Measurements from ENCODE around the gene DSP.
A peak's percentile ranks its signal among the peaks of the same experiment; 100 is the strongest.

Gene DSP

GRCh38 chr6:7541175-7542064 is at the start of gene DSP:
Gene DSP, plus strand, starts transcription at chr6:7541671. Its CDS starts 245 bp downstream, at chr6:7541916.
- DNase-seq: peak; percentile 77

DNA sequence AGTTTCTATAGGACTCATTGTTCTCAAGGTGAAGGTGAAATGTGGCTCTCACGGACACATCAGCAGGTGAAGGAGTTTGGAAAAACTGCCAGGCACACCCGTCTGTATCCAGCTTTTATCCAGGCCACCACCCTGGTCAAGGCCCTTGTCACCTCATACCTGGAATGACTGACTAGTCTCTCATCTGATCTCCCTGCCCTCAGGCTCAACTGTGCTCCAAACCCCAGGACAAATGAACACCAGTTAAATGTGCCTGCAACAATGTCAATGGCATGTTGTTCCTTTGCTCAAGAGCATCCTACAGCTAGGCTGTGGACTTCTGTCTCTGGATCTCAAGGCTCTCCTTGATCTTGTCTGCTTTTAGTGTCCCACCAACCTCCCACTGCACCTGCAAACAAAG is 47.6 kb upstream of the DSP start:
- no peak for DNase-seq

GRCh38 chr6:7494638-7495037 is 46.8 kb upstream of the DSP start:
- DNase-seq: no peak

DNA sequence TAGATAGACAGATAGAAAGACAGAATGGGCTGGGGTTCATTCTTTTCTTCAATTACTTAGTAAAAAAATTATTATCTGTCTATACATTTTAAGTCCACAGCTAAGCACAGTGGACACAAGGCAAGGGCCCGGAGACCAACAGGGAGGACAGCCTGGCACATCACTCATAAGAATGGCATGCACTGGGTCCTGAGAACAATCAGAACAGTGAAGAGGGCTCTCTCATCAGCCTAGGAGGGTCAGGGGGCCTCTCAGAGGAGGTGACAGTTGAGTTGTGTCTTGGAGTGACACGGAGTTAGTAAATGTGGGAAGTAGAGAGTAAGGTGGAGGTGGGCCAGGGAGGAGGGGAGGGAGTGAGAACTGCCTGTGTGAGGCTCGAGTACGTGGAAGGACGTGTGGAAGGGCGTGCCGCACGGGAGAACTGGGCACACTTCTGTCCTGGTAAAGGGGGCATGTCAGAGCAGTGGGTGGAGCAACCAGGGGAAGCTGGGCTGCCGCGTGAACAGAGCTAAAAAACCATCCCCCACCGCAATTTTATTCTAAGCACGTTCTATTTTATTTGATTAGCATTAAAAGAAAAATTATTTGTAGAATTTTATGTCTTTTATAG is 45.1 kb upstream of the DSP start:
- DNase-seq: no peak

- no peak for DNase-seq
These were observed 40.7 kb upstream of the DSP start for GRCh38 chr6:7500752-7501282.

- no peak for DNase-seq
These were observed 38.7 kb upstream of the DSP start for GRCh38 chr6:7502743-7503142.

- DNase-seq: no peak
These were observed 37.4 kb upstream of the DSP start for GRCh38 chr6:7504041-7504440.

DNA sequence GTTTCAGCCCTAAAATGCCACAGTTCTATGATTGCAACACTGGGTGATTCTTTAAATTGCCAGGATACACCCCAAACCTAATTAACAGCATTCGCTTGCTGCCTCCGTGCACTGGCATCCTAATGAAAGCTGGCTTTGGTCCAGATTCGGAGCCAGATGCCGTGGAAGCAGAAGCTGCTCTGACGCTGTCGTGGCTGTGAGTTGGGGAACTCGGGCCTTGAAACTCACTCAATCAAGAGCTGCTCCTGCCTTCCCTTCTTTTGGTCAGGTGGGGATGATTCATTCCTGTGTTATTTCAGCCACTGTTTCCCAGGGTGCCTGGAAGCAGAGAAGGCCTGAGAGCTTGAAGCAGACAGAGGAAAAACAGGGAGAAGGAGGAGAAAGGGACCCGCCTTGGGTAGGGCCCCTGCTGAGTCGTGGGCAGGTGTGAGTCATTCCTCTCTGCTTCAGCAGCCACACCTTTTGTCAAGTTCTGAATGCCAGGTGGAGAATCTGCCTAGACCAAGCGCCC is 36.2 kb upstream of the DSP start:
- peak; percentile 98 for DNase-seq

- no peak for DNase-seq
These were observed 33.9 kb upstream of the DSP start for GRCh38 chr6:7507600-7507999.

DNA sequence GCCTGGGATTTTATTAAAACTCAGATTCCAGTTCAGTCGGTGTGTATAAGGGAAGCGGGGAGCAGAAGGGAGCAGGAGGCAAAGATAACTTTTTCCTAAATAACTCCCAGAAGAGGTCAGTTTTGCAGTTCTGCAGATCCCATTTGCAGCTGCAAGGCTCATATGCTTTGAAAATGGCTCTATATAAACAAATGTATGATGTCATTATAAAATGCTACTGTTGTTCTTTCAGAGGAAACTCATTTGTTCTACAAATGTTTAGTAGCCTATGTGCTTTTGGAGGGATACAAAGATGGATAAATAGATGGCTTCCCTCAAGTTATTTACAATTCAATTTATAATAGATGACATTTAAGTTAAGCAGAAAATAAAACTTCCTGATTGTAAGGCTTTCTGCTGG is 29.2 kb upstream of the DSP start:
- no peak for DNase-seq

- no peak for DNase-seq
These were observed 27.9 kb upstream of the DSP start for GRCh38 chr6:7513529-7513928.

- DNase-seq: no peak
These were observed 26.1 kb upstream of the DSP start for GRCh38 chr6:7515363-7515762.

DNA sequence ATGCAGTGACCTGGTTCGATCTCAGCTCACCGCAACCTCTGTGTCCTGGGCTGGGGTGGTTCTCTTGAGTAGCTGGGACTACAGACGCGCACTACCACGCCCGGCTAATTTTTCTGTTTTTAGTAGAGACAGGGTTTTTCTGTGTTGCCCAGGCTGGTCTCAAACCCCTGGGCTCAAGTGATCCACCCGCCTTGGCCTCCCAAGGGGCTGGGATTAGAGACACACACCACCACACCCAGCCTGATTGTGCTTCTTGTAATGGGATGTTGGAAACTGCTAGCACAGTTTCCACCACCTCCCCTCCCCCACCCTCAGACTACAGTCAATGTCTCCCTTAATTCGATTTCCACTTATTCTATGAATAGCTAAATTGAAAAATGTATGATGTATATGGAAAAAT is 22.6 kb upstream of the DSP start:
- DNase-seq: no peak

- no peak for DNase-seq
These were observed 18.6 kb upstream of the DSP start for GRCh38 chr6:7522873-7523272.

- DNase-seq: no peak
These were observed 17.5 kb upstream of the DSP start for GRCh38 chr6:7523922-7524321.

GRCh38 chr6:7526755-7527154 is 14.7 kb upstream of the DSP start:
- no peak for DNase-seq

GRCh38 chr6:7528565-7528964 is 12.9 kb upstream of the DSP start:
- DNase-seq: no peak

GRCh38 chr6:7529141-7529540 is 12.3 kb upstream of the DSP start:
- DNase-seq: no peak

DNA sequence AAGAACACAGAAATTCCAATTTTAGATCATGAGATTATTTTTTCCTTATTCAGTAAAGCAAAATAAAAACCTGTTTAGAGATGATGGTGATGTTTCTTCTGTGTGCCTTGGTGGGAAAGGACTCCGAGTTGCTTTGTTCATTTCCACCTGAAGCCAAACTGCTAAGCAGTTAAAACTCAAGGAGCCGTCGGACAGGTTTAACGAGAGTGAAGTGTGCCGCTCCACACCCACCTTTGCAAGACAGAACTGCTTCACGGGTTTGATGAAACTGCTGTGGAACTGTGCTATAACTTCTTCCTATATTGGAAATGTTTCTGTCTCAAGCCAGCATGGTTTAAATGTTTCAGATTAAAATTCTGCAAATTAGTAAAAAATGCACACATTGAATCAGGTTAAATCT is 9.2 kb upstream of the DSP start:
- peak; percentile 59 for DNase-seq

- no peak for DNase-seq
These were observed 8.7 kb upstream of the DSP start for GRCh38 chr6:7532821-7533220.

GRCh38 chr6:7534192-7534591 is 7.3 kb upstream of the DSP start:
- no peak for DNase-seq

GRCh38 chr6:7535498-7535897 is 6.0 kb upstream of the DSP start:
- DNase-seq: no peak

- DNase-seq: no peak
These were observed 3.8 kb upstream of the DSP start for GRCh38 chr6:7537565-7538174.

DNA sequence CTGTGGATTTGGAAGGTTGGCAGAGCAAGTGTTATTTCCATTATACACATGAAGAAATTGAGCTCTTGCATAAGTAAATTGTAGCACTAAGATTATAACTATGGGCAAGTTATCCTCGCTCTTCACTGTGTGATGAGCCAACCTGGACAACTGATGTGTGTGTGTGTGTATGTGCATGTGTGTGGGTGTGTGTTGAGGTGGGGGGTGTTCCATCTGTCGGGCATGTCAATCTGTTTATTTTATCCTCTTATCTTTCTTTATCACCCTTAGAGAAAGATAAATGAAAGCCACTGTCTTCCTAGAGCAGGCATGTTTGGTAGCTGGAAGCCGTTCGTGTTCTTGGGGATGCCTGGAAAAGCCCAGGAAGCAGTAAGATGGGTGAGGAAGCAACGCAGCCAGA is 3.0 kb upstream of the DSP start:
- DNase-seq: no peak
